SJCRH30 (cell line): ENCODE measurements around the gene CYLD. TPM values are rescaled to one million over a fixed set of nuclear protein-coding genes. Genes with fewer than 3 reads are reported as not detected.

Experiments
- DNase-seq, 2 experiments: peaks; one replicate each; pipeline ENCODE4 v3.0.0-alpha.2; 2015 to 2020
- H3K27ac ChIP-seq: fragments of 250-450 bp; sonication (Bioruptor Pico); 2 replicates; pipeline ENCODE4 v1.5.1; 2020; ENCODE audit warnings: mild to moderate bottlenecking, moderate library complexity
- H3K27me3 ChIP-seq: fragments of 250-450 bp; sonication (Bioruptor Pico); 2 replicates; pipeline ENCODE4 v1.5.1; 2020; ENCODE audit warnings: mild to moderate bottlenecking, moderate library complexity
- H3K36me3 ChIP-seq: fragments of 250-450 bp; sonication (Bioruptor Pico); 2 replicates; pipeline ENCODE4 v1.5.1; 2020; ENCODE audit warnings: mild to moderate bottlenecking, moderate library complexity
- H3K4me1 ChIP-seq: fragments of 250-450 bp; sonication (Bioruptor Pico); 2 replicates; pipeline ENCODE4 v1.5.1; 2020; ENCODE audit warnings: mild to moderate bottlenecking, moderate library complexity
- H3K4me3 ChIP-seq: fragments of 250-450 bp; sonication (Bioruptor Pico); 2 replicates; pipeline ENCODE4 v1.5.1; 2020; ENCODE audit warnings: mild to moderate bottlenecking, moderate library complexity
- H3K9me3 ChIP-seq: fragments of 250-450 bp; sonication (Bioruptor Pico); replicated peaks from 2 replicates; pipeline ENCODE4 v1.5.1; 2020; ENCODE audit warnings: mild to moderate bottlenecking, moderate library complexity
- total RNA-seq: library from RNA; depleted of rRNA; stranded (reverse); fragments of >200 nt; shearing (Covaris generic); gene quantifications from 2 replicates; pipeline ENCODE4 v1.2.3, GENCODE V29; 2014

CYLD gene
- total RNA-seq, 1 experiment from 2014 or later: 13.9 TPM

DNA sequence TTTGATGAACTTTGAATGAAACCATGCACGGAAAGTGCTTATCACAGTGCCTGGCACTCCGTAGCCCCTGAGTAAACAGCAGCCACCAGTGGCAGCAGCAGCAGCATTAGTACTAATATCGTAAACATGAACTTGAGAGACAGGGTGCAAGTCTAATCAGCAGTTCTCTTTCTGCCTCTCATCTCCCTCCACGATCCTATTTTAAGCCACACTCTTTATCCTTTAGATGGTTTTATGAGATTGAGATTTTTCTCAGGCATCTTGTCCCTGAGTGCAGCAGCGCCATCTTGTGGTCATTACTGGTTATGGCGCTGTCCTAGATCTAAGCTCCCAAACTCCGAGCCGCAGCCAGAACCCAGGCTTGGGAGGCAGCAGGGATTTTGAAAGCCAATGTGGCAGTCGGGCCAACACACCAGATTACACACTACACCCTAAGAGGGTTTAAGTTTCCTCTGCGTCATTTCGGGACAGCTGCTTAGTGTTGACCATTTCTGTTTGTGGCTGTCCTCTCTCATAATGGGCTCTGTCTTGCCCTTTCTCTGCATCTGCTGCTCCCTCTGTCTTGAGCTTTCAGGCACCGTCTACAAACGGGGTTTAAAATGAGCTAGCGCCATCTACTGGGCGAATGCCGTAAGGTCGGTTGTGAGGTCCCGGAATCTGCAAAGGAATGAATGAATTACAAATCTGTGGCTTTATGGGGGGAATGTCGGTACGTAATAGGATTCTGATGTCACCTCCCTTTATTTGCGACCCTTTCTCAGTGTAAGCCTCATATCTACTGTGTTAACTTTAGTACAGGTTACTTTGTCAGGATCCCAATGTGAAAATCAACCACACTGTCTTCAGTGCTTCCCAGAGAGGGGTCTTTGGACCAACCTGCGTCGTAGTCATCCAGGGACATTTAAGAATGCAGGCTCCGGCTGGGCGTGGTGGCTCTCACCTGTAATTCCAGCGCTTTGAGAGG is 64.5 kb downstream of the CYLD start:
- Histone ChIP-seq H3K27ac (no peak overlapping the region), H3K9me3 (no peaks in the 10 kb centered on the region), H3K36me3 (no peaks in the 10 kb centered on the region), H3K27me3 (no peaks in the 10 kb centered on the region), H3K4me1 (no peaks in the 10 kb centered on the region), H3K4me3 (no peak overlapping the region)
- DNase-seq: peak; percentile 78 to 95

DNA sequence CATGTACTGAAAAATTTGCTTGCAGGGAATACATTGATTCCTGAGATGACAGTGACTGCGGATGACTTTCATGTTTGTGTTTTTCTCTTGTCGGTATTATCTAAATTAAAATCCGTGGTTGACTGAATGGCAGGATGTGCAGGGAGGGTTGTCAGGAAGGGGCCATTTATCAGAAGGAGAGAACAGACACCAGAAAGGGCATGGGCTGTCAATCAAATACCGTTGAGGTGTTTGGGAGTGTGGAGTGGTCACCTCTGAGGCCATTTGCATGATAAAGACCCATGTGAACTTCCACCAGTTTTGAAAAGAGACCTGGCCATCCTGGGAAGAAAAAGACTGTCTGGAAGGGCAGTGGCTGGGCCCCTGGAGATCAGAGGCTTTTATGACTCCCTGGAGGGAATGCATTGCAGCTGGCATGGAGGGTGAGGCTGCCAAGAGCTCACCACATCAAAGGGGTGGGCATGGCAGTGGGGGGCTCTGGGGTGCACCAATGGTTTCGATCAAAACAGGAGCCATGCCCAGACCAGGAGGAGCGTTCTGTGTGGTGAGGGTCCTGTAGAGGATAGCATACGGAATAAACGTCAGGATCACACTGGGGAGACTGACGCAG is 67.1 kb downstream of the CYLD start:
- H3K27me3 ChIP-seq: no peaks in the 10 kb centered on the region
- no peak overlapping the region for H3K27ac ChIP-seq
- H3K9me3 ChIP-seq: no peaks in the 10 kb centered on the region
- H3K4me1 ChIP-seq: no peaks in the 10 kb centered on the region
- no peak overlapping the region for H3K4me3 ChIP-seq
- no peaks in the 10 kb centered on the region for H3K36me3 ChIP-seq
- no peak for DNase-seq

DNA sequence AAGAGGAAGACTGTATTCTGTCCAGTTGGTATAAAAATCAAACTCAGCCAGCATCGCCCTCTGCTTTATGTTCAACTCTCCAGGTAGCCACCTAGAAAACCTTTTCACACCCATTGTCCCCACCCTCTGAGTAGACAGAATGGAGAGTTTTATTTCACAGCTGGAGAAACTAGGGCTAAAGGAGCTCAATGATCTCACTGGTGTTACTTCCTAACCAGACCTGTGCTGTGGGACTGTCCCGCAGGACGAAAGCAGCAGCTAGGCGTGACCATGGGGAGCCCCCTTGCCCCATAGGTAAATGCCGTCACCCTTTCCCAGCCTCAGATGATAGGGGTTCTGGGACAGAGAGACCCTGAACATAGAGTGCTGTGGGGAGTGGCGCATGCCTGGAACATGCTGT is 67.7 kb downstream of the CYLD start:
- no peak overlapping the region for H3K4me3 ChIP-seq
- H3K9me3 ChIP-seq: no peaks in the 10 kb centered on the region
- H3K27me3 ChIP-seq: no peaks in the 10 kb centered on the region
- no peak overlapping the region for H3K27ac ChIP-seq
- DNase-seq: no peak
- H3K36me3 ChIP-seq: no peaks in the 10 kb centered on the region
- no peaks in the 10 kb centered on the region for H3K4me1 ChIP-seq

DNA sequence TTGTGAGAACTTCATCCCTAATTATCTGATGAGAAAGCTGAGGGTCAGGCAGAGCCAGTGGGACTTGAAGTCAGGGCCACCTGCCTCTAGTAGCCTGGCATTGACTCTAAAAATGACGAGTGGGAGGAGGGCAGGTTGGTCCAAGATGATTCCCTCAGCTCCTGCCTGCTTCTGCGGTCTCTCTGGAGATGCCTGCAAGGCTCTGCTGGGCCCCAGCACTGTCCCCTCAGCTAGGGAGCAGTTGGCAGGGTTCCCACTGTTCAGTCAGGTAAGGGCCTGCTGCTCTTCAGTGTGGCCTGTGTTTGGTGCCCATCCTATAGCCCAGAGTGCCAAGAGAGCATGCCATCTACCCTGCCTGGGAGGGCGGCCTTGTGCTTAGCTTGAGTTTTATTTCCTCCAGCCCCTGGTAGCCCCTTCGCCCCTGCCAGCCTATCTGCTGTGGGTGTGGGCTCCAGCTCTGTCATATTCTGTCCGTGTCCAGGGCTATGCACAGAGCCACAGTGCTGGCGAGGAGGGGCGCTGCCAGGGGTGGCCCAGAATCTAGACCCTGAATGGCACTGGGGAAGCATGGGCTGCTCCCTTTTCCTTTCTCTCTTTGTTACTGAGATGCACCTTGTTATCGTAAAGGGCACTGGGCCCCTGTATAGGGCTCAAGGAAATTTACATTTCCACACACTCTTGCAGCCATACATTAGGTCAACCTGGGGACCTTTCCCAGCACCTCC is 68.5 kb downstream of the CYLD start:
- Histone ChIP-seq H3K4me3 (no peak overlapping the region), H3K27ac (no peak overlapping the region), H3K4me1 (no peaks in the 10 kb centered on the region), H3K9me3 (no peaks in the 10 kb centered on the region), H3K36me3 (no peaks in the 10 kb centered on the region), H3K27me3 (no peaks in the 10 kb centered on the region)
- DNase-seq: no peak

DNA sequence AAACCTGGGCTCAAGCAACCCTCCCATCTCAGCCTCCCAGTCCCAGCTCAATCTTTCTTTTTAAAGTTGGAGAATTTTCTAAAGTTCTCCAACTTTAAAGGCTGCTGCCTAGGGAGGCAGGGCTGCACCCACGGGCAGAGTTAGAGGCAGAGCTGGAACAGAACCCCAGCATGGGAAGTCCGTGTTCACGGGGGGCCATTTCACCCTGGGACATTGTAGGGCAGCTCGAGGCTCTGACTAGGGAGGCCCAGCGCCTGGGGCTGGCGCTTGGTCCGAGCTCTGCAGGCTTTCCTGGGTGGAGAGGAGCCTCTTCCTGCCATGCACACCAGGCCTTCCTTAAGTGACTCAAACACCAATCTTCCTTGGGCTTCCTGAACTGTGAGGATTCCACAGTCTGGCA is 70.2 kb downstream of the CYLD start:
- Histone ChIP-seq H3K27me3 (no peaks in the 10 kb centered on the region), H3K4me3 (no peak overlapping the region), H3K36me3 (no peaks in the 10 kb centered on the region), H3K27ac (no peak overlapping the region), H3K4me1 (no peaks in the 10 kb centered on the region), H3K9me3 (no peaks in the 10 kb centered on the region)
- no peak for DNase-seq

DNA sequence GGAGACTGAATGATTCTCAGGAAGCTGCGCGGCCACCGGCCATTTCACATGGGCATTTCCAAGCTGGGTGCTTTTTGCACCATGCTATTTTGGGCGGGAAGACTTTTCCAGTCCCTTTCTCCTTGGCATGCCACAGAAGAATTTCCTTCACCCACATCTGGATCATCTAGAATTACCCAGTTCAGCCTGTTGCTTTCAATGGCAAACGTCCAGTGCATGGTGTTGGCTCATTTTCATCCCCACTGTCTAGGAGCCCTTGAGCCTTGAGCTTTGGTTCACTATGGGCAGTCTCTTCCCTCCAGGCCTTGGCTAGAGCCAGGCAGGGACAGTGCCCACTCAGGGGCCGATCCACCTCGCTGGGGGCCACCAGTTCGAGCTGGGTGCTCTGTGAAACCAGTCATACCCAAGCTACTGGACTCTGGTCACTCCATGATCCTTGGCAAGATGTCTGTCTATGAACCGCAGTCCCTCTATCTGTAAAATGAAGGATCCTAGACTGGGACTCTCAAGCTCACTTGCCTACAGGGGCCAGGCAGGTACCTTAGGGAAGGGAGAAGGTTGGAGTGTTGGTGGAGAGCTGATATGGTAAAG is 71.1 kb downstream of the CYLD start:
- Histone ChIP-seq H3K36me3 (no peaks in the 10 kb centered on the region), H3K4me3 (no peak overlapping the region), H3K9me3 (no peaks in the 10 kb centered on the region), H3K27me3 (no peaks in the 10 kb centered on the region), H3K4me1 (no peaks in the 10 kb centered on the region), H3K27ac (no peak overlapping the region)
- no peak for DNase-seq

DNA sequence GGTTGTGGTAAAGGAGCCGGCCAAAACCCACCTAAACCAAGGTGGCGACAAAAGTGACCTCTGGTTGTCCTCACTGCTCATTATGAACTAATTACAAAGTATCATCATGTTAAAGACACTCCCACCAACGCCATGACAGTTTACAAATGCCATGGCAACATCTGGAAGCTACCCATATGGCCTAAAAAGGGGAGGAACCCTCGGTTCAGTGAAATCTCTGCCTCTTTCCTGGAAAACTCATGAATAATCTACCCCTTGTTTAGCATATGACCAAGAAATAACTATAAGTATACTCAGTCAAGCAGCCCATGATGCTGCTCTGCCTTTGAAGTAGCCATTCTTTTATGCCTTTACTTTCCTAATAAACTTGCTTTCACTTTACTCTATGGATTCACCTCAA is 72.2 kb downstream of the CYLD start:
- Histone ChIP-seq H3K36me3 (no peaks in the 10 kb centered on the region), H3K27me3 (no peaks in the 10 kb centered on the region), H3K9me3 (no peaks in the 10 kb centered on the region), H3K4me3 (no peak overlapping the region), H3K4me1 (no peaks in the 10 kb centered on the region), H3K27ac (no peak overlapping the region)
- no peak for DNase-seq

DNA sequence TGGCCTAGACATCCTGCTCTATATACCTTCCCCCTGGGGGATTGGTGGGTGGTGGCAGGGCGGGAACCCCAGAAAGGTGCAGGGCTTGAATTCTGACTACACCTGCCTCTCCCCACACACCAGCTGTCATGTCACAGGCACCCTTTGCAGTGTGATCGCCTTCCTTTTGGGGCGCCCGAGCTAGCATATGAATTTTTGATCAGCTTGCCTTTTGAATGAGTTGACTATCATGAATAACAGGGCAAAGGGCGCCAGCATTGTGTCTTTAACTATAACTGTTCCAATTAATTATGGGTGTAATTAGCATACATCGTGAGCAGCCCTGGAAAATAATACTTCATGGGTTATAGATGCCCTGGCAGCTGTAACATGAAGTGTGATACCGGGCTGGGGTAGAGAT is 72.7 kb downstream of the CYLD start:
- no peaks in the 10 kb centered on the region for H3K9me3 ChIP-seq
- H3K4me1 ChIP-seq: no peaks in the 10 kb centered on the region
- no peaks in the 10 kb centered on the region for H3K27me3 ChIP-seq
- no peak overlapping the region for H3K27ac ChIP-seq
- DNase-seq: no peak
- no peaks in the 10 kb centered on the region for H3K36me3 ChIP-seq
- H3K4me3 ChIP-seq: no peak overlapping the region

DNA sequence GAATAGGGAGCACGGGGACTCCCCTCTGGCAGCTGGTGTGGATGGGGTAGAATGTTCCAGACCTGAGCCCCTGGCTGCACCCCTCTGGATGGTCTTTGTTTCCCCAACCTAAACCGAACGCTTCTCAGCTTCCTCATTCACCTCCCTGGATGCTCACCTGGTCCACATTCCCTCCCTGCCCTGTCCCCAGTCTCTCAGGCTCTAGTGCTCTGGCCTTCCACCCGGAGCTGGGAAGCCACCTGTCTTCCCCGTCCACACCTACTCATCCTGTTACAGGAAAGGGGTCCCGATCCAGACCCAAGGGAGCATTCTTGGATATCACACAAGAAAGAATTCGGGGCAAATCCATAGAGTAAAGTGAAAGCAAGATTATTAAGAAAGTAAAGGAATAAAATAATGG is 73.5 kb downstream of the CYLD start:
- no peak overlapping the region for H3K4me3 ChIP-seq
- H3K9me3 ChIP-seq: no peaks in the 10 kb centered on the region
- no peaks in the 10 kb centered on the region for H3K27me3 ChIP-seq
- H3K36me3 ChIP-seq: no peaks in the 10 kb centered on the region
- no peaks in the 10 kb centered on the region for H3K4me1 ChIP-seq
- no peak for DNase-seq
- H3K27ac ChIP-seq: no peak overlapping the region

DNA sequence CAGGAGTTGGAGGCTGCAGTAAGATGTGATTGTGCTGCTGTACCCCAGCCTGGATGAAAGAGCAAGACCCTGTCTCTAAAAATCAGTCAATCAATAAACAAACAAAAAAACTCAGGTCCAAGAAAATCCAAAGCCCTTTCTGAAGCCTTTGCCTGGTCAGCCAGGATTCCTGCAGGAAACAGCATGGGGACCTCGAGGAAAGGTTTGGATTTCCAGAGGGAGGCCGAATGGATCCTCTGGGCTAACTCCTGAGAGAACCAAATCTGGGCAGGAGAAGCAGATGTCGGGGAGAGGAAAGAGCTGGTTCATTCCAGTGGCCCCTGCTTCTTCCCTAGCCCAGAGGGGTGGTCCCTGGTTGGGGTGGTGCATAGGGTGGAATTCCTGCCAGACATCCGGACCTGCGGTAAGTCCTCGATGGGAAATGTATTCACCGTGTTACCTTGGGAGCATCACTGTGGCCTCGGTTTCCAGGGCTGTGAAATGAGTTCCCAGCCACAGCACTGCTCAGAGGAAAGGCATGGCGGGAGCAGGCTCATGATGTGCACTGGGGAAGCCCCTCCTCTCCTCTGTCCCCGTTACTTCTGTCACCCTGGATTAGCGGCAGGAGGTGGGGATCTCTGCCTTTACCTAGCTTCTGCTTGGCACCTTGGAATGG is 75.1 kb downstream of the CYLD start:
- DNase-seq: no peak
- Histone ChIP-seq H3K4me3 (no peak overlapping the region), H3K27me3 (no peaks in the 10 kb centered on the region), H3K4me1 (no peaks in the 10 kb centered on the region), H3K9me3 (no peaks in the 10 kb centered on the region), H3K27ac (no peak overlapping the region), H3K36me3 (no peaks in the 10 kb centered on the region)

DNA sequence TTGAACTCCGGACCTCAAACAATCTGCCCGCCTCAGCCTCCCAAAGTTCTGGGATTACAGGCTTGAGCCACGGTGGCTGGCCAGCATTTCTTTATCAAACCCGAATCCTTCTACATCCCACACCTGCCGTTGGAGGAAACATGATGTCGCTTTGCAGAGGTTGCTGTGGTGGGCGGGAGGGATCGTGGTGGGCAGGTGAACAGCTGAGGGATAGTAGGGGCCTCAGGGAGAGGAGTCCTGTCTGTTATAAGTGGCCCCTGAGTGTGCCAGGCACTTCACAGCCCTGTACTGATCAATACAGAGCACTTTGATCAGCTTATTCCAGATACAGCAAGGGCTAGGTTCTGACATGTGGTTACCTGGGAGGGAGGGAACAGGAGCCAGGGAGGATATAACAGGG is 76.5 kb downstream of the CYLD start:
- Histone ChIP-seq H3K4me3 (no peak overlapping the region), H3K4me1 (no peaks in the 10 kb centered on the region), H3K27me3 (no peaks in the 10 kb centered on the region), H3K9me3 (no peaks in the 10 kb centered on the region), H3K36me3 (no peaks in the 10 kb centered on the region), H3K27ac (no peak overlapping the region)
- DNase-seq: no peak

DNA sequence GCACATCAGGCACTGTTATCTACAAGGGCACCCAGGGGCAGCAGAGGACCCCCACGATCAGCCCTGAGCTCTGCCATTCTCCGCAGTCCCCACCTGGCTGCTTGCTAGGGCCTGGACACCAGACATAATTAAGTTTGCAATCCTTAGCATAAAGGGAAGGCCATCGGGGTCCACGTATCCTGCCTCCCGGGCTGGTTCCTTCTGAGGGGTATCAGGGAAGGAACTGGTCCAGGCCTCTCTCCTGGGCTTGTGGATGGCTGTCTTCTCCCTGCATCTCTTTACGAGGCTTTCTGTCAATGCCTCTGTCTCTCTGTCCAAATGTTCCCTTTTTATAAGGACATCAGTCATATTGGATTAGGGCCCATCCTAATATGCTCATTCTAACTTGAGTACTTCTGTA is 77.8 kb downstream of the CYLD start:
- Histone ChIP-seq H3K4me3 (no peak overlapping the region), H3K27ac (no peak overlapping the region), H3K36me3 (no peaks in the 10 kb centered on the region), H3K27me3 (no peaks in the 10 kb centered on the region), H3K4me1 (no peaks in the 10 kb centered on the region), H3K9me3 (no peaks in the 10 kb centered on the region)
- DNase-seq: no peak

DNA sequence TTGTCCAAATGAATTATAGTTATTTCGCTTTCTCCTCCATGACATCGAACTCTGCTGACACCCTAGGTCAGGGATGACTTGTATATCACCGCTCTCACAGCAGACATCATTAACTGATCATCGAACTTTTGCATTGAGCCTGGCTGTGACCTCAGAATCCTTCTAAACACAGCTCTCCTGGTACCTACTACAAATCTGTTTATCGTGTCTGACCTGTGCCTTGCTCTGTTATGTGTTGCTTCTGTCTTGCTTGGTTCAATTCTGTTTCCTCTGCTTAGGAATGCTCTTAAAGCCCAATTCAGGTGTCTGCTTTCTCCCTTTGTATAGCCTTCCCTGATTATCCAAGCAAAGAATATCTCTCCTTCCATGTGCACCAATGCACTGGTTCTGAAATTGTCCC is 78.3 kb downstream of the CYLD start:
- DNase-seq: no peak
- no peak overlapping the region for H3K27ac ChIP-seq
- no peaks in the 10 kb centered on the region; the same call in 1 of the 2 replicates for H3K27me3 ChIP-seq
- H3K36me3 ChIP-seq: no peaks in the 10 kb centered on the region
- no peaks in the 10 kb centered on the region for H3K4me1 ChIP-seq
- H3K9me3 ChIP-seq: no peaks in the 10 kb centered on the region
- no peak overlapping the region for H3K4me3 ChIP-seq

DNA sequence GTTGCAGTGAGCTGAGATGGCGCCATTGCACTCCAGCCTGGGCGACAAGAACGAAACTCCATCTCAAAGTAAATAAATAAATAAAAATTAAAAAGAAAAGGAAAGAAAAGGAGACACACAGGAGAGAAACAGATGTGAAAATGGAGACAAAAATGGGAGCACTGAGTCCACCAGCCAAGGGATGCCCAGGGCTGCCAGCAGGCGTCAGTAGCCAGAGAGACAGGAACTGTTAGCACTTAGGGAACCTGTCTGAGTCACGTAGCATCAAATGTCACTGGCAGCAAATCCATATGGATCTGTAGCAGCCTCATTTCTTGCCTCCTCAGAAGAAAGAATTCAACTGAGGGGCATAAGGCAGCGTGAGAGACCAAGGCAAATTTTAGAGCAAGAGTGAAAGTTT is 79.7 kb downstream of the CYLD start:
- no peak overlapping the region for H3K4me3 ChIP-seq
- no peaks in the 10 kb centered on the region; the same call in 1 of the 2 replicates for H3K27me3 ChIP-seq
- no peak overlapping the region for H3K27ac ChIP-seq
- DNase-seq: peak in 1 of 2 experiments; percentile 19
- no peaks in the 10 kb centered on the region for H3K9me3 ChIP-seq
- H3K4me1 ChIP-seq: no peaks in the 10 kb centered on the region
- no peaks in the 10 kb centered on the region for H3K36me3 ChIP-seq
